HG03521 (cell line): ENCODE results near the gene WIPF2.

ENCODE experiments used
- ATAC-seq: cut with Tn5 transposase; IDR thresholded peaks from one replicate; pipeline ENCODE4 v1.9.1; 2021; ENCODE audit warnings: mild to moderate bottlenecking, moderate library complexity; ENCODE audit not compliant: unreplicated experiment

WIPF2 gene, protein sequence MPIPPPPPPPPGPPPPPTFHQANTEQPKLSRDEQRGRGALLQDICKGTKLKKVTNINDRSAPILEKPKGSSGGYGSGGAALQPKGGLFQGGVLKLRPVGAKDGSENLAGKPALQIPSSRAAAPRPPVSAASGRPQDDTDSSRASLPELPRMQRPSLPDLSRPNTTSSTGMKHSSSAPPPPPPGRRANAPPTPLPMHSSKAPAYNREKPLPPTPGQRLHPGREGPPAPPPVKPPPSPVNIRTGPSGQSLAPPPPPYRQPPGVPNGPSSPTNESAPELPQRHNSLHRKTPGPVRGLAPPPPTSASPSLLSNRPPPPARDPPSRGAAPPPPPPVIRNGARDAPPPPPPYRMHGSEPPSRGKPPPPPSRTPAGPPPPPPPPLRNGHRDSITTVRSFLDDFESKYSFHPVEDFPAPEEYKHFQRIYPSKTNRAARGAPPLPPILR

DNA sequence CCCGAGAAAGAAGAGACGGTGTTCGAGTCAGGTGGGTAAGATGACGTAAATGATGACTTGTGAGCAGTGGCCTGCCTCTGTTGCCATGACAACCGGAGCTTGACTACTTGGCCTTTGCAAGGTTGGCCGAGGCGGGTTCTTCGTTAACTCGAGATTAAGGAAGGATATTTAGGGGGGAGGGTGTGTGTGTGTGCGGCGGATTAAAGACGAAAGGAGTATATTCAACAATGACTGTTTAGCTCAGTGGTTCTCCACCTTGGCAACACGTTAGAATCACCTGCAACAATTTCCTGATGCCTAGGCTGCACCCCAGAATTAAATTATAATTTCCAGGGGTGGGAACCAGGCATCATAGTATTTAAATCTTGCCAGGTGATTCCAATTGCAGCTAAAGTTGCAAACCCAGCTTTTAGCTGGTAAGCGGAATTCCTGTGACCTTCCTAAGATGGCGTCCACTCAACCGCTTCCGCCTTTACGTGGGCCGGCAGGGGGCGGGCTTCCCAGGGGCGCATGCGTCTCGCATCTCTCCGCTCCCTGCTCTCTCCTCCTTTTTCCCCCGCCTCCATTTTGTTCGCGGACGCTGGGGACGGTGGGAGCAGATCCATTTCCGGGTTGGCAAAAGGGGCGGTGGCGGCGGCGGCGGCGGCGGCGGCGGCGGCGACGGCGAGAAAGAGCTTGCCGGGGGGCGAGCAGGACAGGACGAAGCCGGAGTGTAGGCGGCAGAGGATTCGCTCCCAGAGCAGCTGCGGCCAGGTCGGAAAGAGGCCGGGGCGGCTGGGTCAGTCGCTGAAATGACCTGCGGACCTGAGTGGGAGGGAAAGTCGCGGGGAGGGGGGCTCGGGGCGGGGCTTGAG, at the start of gene WIPF2:
Gene WIPF2, plus strand, starts transcription at position 565 of the 854 bp plus-strand sequence. CDS start 37,156 bp downstream, outside the sequence.
- peak; percentile 89 for ATAC-seq

DNA sequence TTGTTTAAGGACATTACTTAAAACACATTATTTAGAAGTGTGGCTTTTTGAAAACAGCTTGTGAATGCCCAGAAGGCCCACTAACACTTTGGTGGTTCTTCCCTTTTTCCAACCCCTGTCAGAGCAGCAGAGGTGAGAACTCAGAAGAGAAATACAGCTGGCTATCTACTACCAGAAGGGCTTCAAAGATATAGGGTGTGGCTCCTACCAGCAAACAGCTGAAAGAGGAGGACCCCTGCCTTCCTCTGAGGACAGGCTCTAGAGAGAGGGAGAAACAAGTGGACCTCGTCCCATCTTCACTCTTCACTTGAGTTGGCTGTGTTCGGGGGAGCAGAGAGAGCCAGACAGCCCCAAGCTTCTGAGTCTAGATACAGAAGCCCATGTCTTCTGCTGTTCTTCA, 48.8 kb upstream of the WIPF2 start:
- no peak for ATAC-seq

DNA sequence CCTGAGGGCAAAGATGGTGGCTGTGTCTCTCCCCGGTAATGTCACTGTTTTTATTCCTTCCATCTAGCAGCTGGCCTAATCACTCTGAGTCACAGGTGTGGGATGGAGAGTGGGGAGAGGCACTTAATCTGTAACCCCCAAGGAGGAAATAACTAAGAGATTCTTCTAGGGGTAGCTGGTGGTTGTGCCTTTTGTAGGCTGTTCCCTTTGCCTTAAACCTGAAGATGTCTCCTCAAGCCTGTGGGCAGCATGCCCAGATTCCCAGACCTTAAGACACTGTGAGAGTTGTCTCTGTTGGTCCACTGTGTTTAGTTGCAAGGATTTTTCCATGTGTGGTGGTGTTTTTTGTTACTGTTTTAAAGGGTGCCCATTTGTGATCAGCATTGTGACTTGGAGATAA, 47.4 kb upstream of the WIPF2 start:
- ATAC-seq, result no peak

DNA sequence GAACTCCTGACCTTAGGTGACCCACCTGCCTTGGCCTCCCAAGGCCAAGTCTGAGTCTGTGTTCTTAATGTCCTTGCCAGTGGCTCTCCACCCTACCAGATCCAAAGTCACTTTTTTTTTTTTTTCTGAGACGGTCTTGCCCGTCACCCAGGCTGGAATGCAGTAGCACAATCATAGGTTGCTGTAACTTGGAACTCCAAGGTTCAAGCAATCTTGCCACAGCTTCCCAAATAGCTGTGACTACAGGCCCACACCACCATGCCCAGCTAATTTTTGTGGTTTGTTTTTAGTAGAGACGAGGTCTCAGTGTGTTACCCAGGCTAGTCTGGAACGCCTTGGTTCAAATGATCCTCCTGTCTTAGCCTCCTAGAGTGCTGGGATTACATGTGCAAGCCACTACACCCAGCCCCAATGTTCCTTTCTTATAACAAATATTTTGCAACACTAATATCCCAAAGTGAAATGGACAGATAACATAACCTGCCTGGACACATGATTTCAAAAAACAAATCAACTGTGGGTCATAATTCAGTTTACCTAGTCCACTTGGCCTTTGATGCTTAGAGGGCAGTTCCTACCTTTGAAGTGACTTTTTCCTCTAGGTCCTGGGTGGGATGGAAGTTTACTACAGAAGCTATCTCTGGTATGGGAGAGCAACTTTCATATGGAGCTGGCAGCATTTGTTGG, 45.9 kb upstream of the WIPF2 start:
- ATAC-seq, result no peak

DNA sequence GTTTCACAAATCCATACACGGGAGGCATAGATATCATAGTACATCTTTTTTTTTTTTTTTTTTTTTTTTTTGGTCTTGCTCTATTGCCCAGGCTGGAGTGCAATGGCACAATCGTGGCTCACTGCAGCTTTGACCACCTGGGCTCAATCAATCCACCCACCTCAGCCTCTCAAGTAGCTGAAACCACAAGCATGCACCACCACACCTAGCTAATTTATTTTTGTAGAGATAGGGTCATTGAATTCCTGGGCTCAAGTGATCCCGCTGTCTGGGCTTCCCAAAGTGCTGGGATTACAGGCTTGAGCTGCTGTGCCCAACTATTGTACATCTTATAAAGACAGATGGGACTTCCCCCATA, 45.3 kb upstream of the WIPF2 start:
- no peak for ATAC-seq

DNA sequence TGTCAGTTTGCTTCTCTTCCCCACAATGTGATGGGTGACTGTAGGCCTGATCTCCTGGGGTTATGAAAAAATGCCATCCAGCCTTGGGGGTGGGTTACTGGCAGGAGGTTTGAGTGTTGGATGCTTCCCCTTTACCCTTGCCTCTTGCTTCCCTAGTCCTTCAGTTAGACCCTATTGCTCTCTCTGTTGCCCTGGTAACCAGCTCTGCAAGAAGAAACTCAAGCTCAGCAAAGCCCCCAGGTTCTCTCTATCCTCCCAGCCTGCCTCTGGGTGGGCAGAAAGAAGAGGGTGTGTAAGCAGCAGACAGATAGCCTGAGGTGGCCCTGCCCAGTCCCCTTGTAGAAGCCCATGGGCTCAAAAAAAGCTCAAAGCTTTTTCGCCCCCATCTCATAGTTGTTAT, 44.6 kb upstream of the WIPF2 start:
- no peak for ATAC-seq

DNA sequence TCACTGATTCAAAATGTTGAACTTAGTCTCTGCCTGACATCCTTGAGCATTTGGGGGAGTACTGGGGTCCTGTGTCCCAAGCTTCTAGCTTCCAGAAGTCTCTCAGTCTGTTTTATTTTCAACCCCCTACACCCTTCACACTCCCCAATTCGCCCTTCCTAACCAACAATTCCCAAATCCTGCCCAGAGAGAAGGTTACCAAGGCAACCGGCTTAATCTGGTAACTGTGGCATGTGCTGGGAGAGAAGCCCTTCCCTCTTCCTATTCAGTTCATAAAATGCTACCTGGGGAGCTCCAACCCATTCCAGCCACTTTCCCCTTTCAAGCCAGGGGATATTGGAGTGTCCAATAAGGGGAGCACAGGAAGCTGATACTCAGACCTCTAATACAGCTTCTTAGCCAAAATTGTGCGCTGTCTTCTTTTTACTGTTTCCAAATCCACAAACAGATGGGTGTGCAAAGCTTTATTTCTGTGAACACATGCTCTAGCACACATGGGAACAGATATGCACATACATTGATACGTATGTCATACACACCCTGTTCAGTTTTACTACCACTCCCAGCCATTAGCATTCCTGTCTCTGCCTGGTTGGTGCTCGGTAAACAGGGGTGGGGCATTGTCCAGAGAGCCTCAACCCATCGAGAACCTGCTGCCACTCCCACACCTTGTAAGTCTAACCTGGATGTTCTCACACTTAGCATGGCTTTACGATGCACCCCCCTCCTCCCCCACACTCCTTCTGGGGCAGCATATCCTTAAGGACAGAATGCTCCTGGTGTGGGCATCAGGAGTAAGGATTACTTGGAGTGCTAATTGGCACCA, 43.0 kb upstream of the WIPF2 start:
- no peak for ATAC-seq

DNA sequence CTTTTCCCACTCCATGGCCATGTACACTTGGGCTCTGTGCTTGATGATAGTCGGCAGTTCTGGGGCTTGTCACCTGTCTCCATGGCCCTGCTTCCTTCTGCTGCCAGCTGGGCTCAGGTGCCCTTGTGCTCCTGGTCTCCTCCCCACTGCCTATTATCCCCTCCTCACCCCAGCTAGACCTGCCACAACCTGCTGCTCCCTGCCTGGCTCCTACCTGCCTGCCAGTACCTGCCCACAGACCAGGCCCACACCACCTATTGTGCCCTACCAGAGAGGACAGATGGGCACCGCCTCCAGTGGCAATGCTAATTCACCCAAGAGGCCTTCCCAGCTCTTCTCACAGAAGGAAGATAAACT, 42.4 kb upstream of the WIPF2 start:
- no peak for ATAC-seq

DNA sequence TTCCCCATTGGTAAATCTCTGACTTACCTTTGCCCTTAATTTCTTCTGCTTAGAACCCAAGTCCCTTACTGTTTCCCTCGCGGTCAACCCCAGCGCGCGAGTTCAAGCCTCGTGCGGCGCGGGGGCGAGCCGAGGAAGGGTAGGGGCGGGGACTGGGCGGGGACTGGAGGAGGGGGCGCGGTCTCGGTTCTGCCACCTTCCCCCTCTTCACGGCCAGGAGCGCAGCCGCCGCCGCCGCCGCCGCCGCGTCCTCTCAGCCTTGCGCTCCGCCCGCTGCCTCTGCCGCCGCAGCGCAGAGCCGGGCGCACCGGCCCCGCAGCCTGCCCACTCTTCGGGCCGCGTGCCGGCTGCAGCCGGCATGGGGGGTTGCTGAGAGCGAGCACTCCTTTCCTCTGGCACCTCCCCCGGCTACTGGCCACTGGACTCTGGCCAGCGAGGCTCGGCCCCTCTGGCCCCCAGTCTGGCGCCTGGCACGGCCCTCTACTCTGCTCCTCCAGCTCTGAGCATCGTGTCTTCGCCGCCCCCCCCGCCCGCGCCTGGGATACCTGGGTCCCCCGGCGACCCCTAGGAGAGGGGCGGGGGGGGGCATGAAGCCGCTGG, 41.7 kb upstream of the WIPF2 start, which contains the start of gene RAPGEFL1:
Gene RAPGEFL1, plus strand, starts transcription at position 196 of the 600 bp plus-strand sequence. Its CDS starts 392 bp downstream, at position 588.
- ATAC-seq, result peak; percentile 73

DNA sequence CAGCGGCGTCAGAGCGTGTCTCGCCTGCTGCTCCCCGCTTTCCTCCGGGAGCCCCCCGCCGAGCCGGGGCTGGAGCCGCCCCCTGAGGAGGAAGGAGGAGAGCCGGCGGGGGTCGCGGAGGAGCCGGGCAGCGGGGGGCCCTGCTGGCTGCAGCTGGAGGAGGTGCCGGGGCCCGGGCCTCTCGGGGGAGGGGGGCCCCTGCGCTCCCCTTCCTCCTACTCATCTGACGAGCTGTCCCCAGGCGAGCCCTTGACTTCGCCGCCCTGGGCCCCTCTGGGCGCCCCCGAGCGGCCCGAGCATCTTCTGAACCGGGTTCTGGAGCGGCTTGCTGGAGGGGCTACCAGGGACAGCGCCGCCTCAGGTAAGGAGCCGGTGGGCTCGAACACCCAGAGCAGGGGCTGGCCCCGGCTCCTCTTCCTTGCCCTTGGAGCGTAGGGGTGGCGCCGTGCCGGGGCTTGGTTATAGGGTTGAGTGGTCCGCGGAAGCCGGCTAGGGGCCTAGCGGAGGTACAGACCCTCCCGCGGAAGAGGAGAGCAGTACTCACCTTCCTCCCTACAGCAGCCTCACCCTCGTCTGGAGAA, 41.0 kb upstream of the WIPF2 start:
- no peak for ATAC-seq

DNA sequence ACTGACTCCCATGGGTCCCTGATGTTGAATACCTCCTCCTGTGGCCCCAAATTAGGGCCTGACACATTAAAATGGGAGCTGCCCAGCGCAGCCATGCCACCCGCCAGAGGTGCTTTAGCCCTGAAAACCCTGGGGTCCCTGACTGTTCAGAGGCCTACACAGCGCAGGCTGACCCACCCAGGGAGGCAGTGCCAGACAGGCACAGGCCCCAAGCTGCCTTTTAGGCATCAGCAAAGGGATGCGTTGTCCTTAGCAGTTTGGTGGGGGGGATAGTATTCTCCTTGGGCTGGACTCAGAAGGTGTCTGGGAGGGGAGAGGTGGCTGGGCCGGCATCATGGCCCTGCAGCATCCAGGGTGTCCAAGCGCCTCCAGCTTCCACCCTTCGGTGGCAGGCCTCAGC, 40.4 kb upstream of the WIPF2 start:
- ATAC-seq, result no peak

DNA sequence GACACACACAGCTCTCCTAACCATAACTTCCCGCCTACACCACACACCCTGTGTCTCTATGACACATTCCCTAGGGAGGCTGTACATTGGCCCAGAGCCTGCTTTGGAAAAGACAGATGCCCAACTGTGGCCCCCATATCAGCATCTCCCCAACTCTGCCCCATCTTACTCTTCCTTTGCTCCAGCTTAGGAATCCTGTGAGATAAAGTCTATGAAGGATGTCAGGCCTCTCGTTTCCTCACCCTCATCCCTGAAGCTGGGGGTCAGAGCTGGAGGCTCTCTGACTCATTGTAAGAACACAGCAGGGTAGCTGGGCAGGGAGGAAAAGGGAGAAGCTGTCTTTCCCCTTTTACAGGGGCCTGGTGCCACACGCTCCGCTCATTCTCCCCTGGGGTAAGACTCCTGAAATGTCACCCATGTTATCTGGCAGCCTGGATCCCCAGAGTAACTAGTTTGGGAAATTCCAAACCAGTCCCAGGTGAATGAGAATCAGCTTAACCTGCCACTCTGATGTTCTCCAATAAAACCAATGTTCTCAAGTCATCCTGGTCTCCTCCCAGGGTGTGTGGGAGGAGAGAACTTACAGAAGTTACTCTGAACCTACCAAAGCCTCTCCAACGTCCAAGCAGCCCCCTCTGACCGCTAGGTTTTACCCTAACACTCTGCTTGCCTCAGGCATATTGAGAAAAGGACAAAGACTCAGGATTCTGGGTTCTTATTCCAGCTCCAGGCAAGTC, 39.0 kb upstream of the WIPF2 start:
- no peak for ATAC-seq

DNA sequence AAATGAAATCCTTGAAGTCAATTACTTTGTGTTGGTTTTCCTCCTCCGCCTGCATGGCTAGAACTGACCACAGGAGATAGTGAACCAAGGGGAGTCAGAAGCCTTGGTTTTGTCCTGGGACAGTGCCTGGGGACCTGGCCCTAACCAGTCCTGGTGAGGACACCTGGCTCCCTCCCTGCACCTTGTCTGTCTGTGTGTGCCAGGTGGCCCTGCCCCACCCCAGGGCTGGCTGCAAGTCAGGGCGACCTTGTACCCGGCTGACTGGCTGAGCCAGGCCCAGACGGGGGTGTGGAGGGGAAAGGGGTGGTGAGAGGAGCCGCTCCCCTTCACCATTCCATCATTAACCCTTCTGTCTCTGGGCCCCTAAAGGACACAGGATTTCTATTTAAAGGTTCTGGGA, 38.4 kb upstream of the WIPF2 start:
- no peak for ATAC-seq

DNA sequence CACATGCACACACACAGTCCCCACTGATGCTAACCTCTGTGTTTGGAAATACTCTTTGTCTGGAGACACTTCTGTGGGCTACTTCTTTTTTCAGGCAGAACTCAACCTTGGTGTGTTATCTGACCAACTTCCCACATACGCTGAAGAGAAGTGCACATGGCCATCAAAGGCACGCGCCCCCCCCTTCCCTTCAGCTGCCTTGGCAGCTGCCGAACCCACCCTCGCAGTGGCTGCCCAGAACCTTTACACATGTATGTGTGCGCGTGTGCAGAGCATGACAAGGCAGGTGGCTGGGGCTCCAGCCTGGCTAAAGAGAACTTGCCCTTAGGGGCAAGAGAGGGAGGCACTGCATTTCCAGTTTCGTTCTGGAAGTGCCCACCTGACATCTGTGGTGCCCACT, 37.9 kb upstream of the WIPF2 start:
- no peak for ATAC-seq

DNA sequence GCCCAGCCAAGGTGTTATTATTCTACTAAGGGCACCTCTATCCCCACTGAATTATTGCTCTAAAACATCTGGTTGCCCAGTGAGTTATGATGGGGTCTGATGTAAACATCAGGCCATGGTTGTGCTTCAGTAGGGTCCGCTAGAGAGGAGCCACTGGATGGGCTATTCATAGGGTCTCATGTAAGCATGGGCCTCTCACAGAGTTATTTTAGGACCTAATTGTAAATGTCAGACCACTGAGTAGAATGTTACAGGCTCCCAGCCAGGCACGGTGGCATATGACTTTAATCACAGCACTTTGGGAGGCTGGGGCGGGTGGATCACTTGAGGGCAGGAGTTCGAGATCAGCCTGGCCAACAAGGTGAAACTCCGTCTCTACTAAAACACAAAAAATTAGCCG, 36.5 kb upstream of the WIPF2 start:
- no peak for ATAC-seq

DNA sequence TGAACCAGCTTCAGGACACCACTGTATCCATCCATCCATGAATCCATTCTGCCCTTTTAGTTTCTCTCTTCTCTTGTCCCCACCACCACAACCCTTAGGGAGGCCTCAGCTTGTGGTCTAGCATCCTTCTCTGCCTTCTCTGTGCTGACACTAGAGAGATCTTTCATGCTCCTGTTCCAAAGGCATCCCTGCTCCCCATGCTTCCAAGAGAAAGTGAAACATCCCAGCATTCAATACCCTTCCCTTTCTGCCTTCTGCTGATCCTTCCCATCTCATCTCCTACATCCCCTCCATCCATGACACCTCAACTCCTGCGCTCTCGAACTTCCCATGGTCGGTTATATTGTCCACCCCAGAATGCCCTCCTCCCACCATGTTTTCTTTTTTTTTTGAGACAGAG, 31.9 kb upstream of the WIPF2 start:
- ATAC-seq, result no peak

DNA sequence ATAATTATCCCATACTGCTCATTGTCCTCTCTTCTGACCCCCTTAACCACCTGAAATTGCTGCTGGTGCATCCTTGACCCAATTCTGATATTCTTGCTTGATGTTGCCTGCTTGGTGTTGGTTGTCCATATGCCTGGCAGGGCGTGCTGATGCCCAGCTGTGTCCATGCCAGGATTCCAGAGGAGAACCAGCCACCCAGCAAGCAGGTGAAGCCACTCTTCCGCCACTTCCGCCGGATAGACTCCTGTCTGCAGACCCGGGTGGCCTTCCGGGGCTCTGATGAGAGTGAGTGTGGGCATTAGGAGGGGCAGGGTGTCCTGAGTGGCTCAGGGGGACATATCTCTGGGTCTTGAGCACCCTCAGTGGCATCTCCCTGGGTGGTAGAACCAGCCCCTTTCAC, 30.4 kb upstream of the WIPF2 start:
- ATAC-seq, result no peak

DNA sequence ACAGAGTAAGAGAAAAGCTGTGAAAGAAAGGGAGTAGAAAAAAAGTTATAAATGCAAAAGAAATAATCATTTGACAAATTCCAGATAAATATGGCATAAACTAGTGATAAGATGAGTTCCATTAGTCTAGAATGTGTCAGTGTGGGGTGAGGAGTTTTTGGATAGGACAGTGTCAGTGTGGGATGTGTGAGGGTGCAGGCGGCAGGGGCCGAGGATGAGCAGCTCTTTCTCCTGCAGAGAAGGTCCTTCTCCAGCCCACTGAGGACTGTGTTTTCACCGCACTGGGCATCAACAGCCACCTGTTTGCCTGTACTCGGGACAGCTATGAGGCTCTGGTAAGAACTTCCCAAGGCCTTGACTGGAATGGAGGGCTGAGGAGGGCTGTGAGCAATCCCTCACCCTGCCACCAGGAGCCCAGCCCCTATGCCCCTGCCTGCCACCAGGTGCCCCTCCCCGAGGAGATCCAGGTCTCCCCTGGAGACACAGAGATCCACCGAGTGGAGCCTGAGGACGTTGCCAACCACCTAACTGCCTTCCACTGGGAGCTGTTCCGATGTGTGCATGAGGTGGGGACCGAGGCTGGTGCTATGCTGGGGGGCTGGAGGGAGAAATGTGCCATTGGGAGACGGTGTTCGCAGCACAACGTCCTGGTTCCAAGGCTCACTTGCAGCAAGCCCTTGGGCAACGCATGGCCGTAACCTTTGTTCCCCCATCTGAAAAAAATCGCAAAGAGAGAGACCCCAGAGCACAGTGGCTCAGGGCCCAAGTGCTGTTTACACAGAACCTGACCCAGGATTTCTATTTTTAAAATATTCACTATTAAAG, 28.7 kb upstream of the WIPF2 start:
- ATAC-seq, result no peak
